RPMI8226 (cell line): ENCODE measurements around the gene HOXD8.

Experiments used
- DNase-seq: peaks from one replicate; pipeline ENCODE4 v3.0.0-alpha.2; 2015

HOXD8 gene

DNA sequence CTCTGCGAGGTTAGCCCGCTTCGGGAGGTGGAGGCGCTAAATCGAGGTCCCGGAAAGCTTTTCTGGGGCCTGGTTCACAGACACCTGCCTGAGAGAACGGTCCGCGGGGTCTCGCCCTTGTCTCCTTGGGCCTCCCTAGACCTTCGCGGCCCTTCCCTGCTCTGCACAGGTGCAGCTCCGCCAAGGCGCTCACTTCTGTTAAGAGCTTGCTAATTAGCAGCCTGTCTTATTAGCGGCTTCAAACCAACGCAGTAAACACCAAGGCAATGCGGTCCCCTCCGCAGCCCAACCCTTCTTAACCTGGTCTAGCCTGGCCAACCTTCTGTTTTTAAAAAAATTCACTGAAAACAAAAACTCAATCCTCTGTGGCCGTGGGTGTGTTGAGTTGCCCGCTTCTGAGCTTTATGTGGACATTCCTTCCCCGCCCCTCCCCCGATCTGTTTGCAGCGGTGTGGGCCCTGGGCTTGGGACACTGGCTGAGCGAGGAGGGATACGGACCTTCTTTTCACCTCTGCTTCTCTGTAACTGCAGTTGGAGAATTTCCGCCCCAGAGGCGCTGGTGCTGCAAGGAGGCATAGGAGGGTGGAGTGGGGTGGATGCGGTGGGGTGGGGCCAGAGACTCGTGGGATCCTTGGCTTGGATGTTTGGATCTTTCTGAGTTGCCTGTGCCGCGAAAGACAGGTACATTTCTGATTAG lies 18.4 kb downstream of the HOXD8 start:
- no peak for DNase-seq

DNA sequence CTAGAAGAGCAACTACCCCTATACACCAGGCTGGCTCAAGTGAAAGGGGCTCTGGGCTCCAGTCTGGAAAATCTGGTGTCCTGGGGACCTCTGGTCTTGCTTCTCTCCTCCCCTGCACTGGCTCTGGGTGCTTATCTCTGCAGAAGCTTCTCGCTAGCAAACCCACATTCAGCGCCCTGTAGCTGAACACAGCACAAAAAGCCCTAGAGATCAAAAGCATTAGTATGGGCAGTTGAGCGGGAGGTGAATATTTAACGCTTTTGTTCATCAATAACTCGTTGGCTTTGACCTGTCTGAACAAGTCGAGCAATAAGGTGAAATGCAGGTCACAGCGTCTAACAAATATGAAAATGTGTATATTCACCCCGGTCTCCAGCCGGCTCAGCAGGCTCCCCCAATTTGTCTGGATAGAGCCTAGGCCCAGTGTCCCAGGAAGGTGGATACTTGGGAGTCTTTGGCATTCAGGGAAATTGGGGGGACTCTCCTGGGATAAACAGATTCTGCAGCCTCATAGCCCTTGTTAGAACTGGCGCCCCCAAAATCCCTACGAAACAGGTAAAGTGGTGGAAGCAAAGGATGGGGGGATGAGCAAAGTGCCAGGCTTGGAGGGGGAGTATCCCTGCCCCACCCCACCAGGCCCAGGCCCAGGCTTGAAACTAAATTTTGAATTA lies 19.4 kb downstream of the HOXD8 start:
- no peak for DNase-seq

DNA sequence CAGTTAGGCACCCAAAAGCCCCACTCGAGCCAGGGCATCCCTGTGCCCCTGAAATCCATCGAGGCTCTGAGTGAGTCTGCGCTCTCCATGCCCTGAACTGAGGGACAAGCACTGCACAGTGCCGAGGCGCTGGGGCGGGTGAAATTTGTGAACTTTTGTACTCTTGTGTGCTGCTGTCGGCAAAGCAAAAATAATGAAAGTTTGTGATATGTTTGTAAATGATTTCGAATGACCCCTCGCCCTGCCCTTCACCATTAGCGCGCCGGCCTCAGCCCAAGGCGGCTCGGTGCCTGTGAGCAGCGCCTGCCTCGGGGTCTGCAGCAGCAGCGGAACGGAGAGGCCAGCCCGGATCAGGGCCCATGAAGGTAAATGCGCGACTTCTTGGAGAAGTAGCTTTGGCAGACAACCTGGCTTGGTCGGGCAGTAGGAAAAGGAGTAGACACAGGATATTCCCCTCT lies 20.0 kb downstream of the HOXD8 start:
- DNase-seq = no peak

DNA sequence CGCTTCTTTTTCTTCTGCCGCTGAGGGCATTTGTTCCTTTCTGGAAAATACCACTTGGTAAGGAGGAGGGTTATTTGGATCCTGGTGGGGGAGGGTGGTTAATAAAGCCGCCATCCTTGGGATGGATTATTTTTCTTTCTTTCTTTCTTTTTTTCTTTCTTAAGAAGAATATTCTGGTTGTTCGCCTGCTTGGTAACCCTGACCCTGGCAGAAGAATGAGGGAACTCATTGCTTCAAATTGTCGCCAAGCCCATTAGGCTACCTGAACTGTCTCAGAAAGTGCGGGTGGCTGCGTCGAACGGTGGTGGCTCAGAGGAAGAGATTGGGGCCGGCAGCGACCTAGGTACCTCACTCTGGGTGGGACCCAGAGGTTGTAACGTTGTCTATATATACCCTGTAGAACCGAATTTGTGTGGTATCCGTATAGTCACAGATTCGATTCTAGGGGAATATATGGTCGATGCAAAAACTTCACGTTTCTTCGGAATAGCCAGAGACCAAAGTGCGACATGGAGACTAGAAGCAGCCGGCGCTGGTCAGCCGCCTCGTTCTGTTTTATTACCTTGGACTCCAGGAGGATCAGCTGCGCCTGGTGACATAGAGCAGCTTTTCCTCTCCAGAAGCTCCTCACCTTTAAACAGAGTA lies 20.6 kb downstream of the HOXD8 start:
- DNase-seq = no peak

DNA sequence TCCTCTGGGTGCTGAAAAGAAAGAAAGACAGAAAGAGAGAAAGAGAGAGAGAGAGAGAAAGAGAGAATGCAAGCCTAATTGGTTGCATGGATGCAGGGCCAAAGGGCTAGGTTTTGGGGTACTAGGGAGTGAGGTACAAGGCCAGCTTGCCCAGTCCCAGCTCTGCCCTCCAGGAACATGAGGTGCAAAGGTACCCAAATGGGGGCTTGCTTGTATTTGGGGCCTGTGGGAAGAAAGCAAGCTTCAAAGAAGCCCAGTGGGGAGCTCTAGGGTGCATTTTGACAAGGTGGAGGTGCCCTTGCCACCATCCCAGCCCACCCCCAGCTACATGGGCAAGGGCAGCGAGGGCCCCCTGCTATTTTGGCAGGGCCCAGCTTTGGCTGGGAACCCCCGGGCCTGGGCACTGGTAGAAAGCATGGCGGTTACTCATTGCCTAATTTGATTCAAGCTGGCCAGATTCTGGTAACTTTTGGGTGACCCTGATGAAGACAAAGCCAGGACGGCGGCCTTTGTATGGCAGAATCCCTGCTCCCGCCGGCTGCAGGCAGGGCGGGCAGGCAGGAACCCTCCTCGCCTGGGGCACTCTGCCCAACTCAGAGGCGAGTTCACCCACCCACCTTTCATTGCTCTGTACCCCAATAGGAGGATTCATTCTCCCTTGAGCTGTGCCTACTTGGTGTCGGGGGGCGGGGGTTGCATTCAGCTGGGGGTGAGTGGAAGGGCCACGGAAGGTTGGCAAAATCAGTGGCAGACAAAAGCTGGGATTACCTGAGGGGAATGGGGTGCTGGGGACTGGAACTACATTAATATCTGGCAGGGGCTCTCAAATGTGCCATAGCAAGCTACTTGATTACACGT lies 21.3 kb downstream of the HOXD8 start:
- no peak for DNase-seq

DNA sequence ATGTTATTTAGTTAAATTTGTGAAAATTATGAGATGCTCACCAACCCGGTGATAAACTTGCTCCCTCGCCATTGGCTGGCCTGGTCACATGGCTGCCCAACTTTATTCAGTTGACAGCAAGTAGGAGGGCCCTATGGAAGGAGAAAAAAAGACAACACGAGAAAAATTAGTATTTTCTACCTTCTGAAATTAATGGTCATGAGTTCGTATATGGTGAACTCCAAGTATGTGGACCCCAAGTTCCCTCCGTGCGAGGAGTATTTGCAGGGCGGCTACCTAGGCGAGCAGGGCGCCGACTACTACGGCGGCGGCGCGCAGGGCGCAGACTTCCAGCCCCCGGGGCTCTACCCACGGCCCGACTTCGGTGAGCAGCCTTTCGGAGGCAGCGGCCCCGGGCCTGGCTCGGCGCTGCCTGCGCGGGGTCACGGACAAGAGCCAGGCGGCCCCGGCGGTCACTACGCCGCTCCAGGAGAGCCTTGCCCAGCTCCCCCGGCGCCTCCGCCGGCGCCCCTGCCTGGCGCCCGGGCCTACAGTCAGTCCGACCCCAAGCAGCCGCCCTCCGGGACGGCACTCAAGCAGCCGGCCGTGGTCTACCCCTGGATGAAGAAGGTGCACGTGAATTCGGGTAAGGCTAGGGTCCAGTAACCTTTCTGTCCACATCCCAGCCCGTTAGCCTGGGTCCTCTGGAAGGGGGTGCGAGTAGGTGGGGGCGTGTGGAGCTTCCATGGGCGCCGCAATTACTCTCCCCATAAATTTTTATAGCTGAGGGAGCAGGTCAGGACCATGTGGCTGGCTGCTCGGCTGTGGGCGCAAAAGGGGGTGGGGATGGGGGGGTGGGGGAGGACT lies 22.2 kb downstream of the HOXD8 start, which contains the start of gene HOXD4:
TSS of gene HOXD4 (plus strand) at position 109 of the 846 bp plus-strand sequence. CDS start at position 193, 84 bp downstream.
- no peak for DNase-seq

DNA sequence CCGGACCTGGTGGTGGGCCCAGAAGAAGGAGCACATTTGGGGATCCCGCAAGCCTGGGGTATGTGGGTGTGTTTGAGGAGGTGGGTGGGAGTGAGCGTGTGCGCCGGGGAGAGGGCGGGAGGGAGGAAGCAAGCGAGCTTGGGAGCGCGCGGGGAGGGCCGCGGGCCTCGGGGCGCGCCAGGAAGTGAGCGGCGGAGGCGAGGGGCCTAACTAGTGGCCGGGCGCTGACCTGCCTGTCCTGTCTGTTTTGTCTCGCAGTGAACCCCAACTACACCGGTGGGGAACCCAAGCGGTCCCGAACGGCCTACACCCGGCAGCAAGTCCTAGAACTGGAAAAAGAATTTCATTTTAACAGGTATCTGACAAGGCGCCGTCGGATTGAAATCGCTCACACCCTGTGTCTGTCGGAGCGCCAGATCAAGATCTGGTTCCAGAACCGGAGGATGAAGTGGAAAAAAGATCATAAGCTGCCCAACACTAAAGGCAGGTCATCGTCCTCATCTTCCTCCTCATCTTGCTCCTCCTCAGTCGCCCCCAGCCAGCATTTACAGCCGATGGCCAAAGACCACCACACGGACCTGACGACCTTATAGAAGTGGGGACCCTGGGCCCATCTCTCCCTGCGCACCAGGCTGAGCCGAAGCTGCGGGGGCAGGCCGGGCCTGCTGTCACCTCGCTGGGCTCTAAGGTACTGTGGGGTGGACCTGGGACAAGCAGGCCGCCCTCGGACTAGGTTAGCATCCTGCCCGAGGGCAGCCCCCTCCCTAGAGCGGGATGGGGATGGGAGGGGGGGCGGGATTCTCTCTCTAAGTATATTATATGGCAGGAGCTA lies 23.1 kb downstream of the HOXD8 start:
- DNase-seq = no peak

DNA sequence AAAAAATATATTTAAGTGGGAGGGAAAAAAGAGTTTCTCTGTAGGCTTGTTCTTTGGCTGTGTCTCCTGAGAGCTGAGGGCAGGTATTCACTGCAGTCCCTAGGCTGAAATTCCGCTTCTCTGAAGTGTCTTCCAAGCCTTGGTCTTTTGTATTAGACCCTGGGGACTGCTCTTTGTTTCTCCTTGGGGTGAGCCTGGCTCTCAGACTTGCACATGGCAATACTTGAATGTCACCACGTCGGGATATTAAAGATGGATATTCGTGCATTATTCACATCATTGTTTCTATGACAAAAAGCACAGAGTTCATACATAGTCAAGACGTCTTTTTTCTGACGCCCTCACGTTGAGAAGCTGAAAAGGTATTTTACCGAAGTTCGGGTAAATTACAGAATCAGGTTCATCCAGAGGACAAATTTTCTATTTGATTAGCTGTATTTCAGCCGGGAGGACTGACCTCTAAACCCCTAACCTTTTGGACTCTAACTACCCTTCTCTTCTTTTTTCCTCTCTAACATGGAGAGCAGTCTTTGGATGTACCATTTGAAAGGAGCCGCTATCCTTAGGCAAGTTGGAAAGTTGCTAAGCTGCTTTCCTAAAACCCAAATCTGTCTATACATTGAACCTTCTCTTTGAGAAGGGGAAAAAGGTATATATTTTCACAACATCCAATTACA lies 25.2 kb downstream of the HOXD8 start:
- DNase-seq = no peak

DNA sequence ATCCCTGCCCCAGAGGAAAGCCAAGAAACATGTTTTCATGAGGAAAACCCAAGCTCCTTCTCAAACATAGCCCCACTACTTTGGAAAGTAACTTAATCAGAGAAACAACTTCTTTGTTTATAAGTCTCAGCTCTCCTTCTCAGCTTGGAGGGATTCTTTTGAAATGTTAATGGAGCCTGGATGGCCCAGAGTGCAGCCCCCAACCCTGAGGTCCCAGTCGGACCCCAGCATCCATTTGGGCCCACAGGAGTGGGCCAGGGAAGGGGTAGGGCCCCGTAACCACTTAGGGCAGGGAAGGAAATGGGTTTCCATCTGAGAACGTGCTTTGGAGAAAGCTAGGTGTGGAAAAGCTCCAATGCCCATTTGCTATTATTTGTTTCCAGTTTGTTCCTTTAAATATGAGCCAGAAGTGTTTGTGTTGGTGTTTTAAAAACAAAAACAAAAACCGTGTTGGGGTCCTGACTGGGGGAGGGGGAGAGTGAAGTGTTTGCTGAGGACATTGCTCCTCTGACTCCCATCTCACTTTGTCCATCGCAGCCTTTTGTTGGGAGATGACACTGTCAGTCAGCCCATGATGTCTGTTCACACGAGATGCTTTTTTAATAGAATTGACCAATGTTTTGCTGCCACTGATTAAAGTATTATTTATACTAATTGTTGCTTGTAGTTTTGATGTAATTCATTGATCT lies 26.0 kb downstream of the HOXD8 start:
- DNase-seq = no peak

DNA sequence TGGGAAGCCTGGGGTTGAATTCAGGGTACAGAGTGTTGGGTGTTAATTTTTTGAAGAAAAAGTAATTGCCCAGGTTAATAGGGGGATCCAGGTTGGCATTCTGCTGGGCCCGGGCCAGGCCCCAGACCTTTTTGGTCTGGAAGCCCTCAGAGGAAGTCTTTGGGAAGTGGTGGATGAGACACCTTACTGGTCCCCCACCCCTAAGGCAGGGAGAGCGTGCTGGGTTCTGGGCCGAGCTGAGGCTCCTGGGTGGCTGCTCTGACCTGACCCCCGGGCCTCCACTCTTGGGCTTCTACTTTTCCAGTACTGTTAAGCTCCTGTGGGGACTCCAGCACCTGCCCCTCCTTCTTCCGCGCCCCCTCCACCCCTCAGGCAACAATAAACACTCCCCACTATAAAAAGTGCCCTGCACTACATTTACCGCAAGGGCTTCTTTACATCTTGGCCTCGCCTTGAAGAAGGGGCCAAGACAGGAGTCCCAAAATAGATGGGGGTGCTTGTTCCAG lies 26.8 kb downstream of the HOXD8 start:
- DNase-seq = no peak

DNA sequence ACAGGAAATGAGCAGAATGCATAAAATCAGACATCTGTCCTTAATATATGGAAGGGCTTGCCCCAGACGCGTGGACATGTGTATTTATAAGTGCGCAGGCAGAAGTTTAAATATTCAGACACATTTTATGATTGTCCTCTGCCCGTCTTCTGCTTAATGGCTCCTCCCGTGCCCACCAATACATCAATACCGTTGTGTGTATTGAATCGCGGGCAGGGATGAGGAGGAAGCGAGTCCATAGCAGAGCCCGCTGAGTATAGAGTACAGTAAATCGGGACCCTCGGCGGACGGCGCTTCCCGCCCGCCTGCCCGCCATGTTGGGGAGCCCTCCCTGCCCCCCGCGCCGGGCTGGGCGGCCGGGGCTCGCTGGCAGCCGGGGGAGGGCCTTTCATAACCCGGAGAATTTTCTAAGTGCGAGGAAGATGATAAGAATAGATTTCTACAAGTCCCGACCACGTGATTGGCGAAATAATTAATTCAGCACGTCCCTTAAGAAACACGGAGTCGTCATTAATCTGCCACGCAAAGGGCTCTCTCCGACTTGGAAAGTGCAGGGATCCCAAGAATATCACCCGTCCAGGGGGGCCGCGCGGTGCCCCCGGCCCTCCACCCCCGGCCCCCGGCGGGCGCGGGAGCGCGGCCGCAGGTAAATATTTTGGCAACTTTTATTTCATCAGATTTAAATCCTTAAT lies 27.4 kb downstream of the HOXD8 start, which contains the start of gene HOXD3:
TSS of gene HOXD3 (plus strand) at position 501 of the 692 bp plus-strand sequence. CDS start 11,808 bp downstream, outside the sequence.
- DNase-seq = no peak

DNA sequence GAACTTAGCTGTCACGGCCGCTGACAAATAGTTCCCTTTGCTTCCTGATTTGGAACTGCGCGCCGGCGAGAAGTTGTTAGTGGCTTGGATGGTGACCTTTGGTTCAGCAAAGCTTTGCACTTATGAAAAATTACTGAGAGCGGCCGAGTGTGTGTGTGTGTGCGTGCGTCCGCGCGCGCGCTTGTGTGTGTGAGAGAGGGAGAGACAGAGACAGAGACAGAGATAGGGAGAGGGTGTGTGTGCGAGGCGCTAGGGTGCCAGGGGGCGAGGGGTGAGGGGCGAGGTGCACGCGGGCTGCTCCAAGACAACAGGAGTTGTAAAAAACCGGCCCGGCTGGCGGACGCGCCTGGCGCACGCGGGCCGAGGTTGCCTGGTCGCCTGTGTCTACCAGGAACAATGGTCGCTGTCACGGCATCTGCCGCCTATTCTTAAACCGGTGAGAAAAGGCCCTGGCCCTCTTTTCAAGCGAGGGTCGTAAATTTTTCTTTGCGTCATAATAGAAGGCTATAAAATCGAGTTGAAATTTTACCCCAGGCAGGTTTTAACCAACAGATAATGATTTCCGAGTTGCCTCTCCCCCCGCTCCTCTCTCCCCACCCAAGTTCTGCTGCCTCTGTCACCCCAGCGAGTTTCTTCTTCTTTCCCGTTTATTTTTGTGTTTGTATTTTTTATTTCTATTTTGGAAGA lies 28.1 kb downstream of the HOXD8 start:
- DNase-seq = no peak

DNA sequence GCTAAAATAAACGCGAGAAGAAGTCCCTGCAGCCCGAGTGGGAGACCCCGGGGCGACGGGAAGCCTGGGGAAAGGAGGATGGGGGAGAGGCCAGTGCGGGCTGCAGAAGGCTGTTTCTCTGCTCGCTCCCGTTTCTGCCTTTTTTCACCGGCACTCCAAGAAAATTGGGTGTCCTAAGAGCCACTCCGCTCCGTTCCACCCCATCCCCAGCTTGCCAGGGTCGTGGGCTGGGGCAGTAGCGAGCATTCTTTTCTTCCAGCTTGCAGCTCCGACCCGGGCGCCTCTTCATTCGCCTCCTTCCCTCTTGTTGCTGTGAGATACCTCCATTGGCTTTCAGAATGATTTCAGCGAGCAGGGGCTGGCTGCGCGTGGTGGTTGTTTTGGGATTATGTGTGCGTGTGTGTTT lies 28.7 kb downstream of the HOXD8 start:
- DNase-seq = no peak

DNA sequence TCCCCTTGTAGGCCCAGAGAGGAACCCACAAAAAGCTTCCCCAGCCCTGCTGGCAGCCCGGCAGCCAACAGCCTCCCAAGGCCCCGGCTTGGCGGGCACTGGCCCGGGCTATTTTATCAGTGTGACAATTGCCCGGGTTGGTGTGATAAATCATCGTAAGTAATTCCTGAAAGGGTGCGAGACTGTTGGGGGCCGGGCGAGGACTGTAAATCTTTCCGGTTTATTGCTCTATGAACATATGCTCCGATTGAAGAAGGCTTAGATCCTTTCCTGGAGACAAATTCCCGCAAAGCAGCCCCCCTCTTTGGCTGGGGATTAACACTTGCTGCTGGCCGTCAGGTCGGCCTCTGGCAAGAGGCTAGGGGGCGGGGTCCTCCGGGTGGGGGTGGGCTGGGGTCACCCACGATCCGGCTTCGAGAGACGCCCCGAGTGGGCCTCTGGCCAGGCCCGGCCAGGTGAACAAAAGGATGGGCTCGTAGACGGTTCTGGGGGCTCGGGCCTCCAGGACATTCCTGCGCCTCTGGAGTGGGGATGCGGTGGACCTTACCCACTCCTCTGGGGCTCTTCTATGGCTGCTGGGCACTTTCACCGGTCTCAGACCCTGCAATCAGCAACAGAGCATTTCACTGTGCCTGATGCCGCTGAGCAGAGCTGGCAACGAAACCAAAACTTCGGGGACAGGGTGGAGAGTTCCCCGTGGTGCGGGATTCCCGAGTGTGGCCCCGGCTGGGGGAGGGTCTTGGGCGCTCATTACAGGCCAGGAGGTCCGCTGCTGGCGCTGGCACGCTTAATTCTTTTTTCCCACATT lies 29.6 kb downstream of the HOXD8 start:
- DNase-seq = no peak

DNA sequence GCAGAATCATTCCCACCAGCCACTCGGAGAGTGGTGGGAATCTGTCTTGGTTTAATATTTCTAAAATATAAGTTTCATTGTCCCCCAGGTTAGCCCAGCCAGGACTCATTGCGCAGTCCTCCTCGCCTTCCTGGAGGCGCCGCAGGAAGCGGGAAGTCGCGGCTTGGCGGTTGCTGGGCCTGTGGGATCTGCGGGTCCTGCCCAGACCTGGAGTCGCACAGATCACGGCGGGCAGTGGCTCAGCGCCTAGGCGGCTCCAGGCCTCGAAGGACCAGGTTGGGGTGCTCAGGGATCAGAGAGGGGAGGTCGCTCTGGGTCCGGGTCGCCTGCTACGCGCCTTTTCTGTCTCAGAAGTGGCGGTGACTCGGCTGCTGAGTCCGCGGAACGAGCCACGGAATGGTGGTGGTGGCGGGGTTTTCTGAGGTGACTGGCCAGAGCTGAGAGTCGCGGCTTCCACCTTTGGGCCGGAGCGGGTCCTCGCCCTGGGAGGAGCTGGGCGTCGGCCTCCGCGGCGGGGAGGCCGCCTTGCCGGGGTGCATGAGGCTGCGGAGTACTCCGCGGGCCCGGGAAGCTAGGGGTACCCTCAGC lies 30.3 kb downstream of the HOXD8 start:
- no peak for DNase-seq

DNA sequence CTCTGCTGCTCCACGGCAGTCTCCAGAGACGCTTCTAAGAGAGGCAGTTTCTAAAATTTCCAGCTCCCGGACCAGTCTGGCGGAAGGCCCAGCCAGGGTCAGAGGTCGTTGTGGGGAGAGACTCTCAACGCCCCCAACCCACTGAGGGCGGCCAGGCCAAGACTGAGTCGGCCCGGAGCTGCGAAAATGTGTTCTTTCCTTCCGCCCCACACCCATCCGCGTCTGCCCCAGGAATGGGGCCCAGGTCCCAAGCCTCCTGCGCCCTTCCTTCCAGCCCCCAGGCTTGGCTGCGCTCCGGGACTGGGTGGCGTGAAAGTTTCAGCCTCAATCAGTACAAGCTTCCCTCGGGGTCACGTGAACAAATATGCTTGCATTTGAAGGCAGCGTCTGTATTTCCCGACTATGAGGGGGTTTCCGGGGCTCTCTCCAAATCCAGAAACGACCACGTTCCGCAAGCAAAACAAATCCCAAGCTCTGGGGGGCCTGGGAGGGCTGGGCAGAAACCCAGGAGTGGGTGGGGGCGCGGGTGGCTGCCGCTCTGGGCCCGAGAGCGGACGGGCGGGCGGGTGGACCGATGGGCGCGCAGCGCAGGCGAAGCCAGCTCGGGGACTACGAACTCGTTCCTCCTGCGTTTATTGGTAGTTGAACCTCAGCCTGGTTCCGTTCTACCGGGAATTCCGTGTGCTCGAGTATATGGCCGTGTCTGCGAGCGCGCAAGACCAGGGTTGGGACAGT lies 30.9 kb downstream of the HOXD8 start:
- DNase-seq = no peak
